Bone marrow (tissue), 2 donors: Measurements from ENCODE around the gene ADK.
"Not testable (repeated sequence)": the region's sequence is repeated elsewhere in the genome, so short reads cannot be mapped to it uniquely, and the experiment has no call there.

Experiments
- DNase-seq, 2 donors: peaks; one replicate each; lab custom pipeline; 2025; lab: John Stamatoyannopoulos, UW

ADK gene

DNA sequence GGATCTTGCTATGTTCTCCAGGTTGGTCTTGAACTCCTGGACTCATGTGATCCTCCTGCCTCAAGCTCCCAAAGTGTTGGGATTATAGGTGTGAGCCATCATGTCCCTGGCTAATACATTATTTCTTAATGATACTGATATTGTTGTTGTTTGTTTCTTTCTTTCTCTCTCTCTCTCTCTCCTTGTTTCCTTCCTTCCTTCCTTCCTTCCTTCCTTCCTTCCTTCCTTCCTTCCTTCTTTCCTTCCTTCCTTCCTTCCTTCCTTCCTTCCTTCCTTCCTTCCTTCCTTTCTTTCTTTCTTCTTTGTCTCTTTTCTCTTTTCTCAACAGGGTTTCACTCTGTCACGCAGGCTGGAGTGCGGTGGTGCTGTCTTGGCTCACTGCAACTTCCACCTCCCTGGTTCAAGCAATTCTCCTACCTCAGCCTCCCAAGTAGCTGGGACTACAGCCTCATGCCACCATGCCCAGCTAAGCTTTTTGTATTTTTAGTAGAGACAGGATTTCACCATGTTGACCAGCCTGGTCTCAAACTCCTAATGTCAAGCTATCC is 149.1 kb downstream of the ADK start:
- DNase-seq, result not testable (repeated sequence)

DNA sequence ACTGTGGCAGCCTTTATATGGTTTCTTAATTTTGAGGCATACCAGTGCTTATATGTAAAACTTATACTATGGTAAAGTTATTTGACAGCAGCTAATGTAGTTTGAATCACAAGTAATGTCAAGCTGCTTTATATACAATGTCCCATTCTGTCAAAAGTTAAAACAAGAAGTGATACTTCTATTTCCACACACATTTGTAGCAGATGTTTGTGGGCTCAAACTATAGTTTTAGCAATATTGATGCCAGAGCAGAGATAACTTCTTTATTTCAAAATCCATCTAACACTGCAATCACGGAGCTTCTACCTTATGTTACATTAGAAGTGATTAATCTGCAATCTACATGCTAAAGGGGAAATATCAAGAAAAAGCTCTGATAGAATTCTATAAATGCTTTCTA is 149.6 kb downstream of the ADK start:
- DNase-seq, result no peak

DNA sequence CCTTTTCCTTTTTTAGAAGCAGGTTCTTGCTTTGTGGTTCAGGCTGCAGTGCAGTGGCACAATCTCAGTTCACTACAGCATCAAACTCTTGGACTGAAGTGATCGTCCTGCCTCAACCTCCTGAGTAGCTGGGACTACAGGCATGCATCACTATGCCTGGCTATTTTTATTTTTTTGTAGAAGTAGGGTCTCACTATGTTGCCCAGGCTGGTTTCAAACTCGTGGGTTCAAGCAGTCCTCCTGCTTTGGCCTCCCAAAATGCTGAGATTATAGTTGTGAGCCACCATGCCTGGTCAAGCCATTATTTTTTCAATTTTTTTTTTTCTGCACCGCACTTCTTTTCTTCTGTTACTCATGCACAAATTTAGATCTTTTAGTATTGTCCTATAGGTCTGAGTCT is 154.7 kb downstream of the ADK start:
- DNase-seq, result no peak

DNA sequence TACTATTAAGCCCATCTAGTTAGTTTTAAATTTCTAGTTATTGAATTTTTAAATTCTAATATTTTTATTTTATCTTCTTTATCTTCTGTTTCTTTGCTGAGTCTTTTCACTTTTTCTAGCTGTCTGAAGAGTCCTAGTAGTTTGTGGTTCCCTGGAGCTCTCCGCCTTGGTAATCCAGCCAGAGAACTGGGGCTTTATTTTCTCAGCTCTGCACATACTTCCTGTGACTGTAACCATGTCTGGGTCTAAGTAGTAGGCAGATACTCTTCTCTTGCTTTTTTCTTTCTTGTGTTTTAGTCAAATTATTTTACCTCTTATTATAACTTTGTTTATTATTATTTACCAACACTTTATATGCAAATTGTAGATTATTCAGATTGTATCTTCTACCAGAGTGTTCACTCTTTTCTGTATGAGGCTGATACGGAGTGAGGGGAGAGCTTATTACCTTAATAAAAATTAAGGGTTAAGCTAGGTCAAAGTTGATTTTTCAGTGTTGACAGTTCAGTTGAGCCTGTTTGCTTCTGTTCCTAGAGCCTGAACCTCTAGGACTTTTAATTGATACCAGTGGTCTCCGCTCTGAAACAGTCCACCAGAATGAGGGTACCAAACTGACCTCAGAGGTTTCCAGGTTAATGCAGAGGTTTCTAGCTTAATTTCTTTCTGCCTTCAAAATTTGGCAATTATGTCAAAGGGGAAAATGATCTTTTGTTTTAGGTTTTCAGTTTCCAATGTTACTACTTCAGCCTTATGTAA is 155.4 kb downstream of the ADK start:
- DNase-seq, result no peak

DNA sequence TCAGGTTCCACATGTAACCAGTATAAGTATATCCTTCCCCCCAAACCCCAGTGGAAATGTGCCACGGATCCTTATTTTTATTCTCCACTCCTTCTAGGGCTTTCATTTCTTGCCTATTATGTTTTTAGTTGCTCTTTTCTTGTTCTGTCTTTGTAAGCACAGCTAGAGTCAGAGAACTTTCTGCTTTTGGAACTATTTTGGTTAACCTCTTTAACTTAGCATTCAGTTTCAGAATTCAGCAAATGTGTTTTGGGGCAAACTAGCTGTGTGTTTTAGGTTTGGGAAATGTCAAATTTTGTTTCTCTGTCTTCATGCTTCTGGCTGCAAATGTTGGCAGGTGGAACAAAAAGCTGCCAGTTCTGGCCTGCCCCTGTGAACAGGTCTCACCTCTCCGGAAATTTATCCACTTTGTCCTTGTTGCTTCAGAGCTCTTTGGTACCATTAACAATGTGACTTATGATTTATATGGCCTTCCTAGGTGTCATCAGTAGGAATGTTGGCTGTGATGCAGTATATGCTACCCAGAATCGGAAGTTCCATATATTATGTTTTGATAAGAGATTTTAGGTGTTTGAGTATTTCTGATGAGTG is 156.1 kb downstream of the ADK start:
- DNase-seq, result no peak

DNA sequence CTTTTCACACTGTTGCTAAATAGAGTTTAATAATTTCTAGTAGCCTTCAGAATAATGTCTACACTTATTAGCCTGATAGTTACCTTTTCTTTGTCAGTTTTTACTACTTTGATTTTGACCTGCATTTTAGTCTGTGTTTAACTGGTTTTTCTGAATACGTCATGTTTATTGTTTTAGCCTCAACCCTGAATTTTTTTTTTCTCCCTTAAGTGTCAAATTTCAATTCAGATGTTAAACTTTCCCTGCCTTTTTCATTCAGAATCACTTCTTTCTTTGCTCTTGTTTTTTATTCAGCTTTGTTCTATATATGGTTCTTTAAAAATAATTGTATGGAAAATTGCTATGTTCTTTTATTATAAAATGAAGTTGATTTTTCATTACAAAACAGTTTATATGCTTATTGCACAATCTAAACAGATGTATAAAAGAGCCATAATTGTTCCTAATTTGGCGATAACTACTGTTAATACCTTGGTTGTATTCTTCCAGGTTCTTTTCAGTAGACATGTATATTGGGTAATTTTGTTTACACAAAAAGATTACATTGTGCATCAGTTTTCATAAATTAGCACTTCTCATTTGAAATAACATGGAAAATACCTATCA is 159.7 kb downstream of the ADK start:
- DNase-seq, result no peak

DNA sequence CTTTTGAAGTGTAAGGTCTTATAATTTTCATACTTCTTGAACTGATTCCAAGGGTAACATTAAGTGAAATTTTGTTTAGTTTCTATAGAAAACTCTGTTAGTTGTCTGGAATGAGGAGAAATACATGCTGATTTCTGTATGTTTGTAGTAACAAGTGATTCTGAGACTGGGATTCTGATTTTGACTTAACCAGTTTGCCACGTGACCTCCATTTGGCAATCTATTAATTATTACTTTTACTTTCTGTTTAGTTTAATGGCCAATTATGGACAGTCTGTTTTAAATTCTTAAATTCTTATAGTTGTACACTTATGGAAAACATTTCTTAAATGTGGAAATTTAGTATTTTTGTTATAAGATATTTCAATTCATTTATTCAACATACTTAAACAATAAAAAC is 163.1 kb downstream of the ADK start:
- no peak for DNase-seq

DNA sequence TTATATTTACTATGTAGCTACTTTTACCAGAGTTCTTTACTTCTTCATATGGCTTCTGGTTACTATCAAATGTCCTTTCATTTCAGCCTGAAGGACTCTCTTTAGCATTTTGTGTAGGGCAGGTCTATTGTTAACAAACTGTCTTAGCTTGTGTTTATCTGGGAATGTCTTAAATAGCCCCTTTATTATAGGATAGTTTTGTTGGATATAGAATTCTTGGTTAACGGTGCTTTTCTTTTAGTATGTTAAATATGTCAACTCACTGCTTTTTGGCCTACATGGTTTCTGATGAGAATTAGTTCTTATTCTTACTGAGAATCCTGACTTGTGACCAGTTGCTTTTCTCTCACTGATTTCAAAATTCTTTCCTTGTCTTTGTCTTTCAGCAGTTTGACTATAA is 169.0 kb downstream of the ADK start:
- DNase-seq, result no peak

DNA sequence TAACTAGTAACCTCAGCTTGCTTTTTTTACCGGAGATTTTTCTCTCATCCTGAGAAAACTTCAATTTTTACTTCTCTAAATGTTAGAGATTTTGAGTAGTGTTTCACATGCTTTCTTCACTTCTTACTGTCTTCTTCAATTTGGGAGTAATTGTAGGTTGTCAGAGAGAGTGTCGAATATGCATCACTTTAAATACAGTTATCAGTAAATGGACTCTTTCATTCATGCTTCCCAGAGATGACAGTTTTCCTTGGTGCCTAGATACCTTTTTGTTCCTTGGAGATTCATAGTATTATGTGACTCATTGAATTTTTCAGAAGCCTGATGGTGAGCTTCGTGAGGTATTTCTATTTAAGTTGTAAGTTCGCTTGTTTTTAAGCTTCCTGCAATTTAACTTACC is 169.7 kb downstream of the ADK start:
- no peak for DNase-seq

DNA sequence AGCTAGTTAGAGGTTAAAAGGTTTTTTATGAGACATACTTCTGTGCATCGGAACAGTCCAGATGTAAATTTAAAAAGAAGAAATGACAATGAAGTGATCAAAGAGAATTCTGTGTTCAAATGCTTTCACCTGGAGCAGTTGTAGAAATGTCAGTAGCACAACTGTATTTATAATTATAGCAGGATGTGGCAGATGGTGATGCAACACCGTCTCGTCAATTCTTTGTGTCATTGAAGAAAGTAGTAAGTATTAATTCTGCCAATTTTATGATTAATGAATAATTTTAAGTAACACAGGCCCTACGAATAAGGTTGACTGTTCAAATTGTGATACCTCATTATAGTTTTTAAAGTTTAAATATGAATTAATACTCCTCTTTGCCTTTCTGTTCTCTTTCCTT is 171.1 kb downstream of the ADK start:
- DNase-seq, result no peak

DNA sequence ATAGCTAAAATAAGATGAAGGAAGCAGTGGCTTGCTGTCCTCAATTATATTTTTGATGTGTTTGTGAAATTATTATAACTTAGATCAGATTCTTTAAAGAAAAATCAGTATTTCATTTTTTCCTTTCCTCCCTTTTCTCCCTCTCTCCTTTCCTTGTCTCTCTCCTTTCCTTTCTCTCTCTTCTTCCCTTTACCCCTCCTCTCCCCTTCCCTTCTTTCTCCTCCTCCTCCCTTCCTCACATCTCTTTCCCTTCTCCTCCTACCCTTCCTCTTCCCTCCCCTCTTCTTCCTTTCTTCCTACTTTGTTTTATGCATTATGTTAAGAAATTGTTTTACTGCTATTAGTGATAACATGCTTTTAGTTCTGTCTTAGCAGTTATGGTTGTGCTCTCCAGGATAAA is 171.5 kb downstream of the ADK start:
- no peak for DNase-seq

DNA sequence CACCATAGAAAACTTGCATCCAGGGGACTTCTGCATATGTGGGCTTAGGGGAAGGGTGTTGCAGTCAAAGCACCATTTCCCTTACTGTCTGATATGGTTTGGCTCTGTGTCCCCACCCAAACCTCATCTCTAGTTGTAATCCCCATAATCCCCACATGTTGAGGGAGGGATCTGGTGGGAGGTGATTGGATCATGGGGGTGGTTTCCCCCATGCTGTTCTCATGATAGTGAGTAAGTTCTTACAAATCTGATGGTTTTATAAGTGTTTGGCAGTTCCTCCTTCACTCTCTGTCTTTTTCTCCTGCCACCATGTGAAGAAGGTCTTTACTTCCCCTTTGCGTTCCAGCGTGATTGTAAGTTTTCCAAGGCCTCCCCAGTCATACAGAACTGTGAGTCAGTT is 177.4 kb downstream of the ADK start:
- peak; percentile 8 to 50 for DNase-seq

DNA sequence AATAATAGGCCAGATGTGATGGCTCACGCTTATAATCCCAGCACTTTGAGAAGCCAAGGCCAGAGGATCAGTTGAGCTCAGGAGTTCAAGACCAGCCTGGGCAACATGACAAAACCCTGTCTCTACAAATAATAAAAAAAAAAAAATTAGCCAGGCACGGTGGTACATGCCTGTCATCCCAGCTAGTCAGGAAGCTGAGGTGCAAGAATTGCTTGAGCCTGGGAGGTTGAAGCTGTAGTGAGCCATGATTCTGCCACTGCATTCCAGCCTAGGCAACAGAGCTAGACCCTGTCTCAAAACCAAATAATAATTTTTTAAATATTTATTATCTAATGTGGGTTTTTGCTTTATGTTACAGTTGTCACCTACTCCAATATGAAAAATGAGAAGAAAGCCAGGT is 178.9 kb downstream of the ADK start:
- no peak for DNase-seq

DNA sequence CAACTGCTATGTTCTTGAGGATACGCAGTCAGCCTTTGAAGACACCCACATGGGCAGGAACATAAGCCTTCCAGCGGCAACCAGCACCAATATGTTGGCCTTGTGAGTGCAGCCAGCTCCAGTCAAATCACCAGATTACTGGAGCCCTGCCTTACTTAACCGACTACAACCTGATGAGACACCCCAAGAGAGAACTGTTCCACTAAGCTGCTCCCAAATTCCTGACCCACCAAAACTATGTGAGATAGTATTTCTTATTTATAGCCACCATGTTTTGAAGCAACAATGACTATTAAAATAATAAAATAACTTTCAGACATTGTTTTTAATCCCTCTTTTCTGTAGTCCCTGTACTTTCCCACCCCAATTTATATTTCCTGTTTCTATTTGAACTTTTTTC is 179.6 kb downstream of the ADK start:
- no peak for DNase-seq

DNA sequence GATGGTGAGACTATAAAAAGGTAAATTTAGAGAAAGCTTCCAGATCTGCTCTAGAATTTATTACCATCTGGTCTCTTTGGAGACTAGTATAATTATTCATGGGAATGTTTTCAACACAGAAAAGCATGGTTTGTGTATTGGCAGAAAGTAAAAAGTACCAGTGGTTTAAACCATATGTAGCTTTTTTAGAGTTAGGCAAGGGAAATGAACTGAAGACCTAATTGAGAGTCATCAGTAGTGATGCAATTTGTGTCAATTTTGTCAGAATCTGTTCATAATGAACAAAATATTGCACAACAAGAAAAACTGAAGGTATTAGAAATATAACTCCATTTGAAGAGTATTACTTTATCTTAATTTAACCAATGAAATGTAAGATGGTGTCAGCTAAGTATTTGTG is 181.4 kb downstream of the ADK start:
- DNase-seq, result no peak

DNA sequence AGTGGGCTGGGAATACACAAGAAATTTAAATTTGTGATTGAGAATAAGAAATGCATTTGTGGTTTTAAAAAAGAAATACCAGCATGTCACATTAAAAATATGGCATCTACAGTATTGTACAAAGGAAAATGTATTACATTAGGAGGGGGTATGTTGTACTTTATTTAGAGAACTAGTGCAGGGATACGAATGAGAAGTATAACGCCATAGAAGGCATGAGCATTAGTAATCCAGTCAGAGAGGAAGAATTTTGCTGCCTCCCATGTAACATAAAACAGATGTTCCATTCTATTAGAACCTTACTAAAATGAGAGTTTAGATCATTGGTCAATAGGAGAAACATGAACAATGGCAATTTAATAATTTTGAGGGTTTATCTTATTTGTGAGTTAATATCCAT is 182.2 kb downstream of the ADK start:
- no peak for DNase-seq

DNA sequence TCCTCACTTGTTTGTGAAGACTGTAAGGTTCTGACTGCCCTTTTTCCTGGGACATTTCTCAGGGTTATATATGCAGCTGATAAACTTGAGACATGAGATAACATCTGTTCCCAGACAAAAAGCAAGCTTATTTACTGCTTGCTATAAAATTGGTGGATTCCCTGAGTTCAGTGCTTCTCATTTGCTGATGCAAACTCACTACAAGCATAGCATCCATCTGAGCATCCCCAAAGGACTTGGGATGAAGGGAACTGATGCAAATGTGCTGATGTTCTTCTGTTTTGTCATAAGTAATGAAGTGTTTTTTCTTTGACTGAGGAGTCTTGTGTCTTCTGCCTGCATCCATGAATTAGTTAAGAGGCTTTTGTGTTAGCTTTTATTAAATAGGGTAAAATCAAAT is 183.2 kb downstream of the ADK start:
- no peak for DNase-seq

DNA sequence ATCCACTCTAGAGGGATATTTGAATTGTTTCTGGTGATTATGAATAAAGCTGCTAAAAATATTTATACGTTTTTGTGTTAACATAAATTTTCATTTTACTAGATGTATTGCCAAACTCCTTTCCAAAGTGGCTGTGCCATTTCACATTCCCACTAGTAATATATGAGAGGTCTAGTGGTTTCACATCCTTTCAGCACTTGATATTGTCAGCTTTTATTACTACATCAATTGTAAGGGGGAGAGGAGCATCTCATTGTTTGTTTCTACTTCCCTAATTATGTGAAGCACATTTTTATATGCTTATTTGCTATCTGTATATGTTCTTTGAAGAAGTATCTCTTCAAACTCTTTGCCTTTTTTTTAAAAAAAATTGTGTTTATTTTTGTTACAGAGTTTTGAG is 184.5 kb downstream of the ADK start:
- DNase-seq, result no peak

DNA sequence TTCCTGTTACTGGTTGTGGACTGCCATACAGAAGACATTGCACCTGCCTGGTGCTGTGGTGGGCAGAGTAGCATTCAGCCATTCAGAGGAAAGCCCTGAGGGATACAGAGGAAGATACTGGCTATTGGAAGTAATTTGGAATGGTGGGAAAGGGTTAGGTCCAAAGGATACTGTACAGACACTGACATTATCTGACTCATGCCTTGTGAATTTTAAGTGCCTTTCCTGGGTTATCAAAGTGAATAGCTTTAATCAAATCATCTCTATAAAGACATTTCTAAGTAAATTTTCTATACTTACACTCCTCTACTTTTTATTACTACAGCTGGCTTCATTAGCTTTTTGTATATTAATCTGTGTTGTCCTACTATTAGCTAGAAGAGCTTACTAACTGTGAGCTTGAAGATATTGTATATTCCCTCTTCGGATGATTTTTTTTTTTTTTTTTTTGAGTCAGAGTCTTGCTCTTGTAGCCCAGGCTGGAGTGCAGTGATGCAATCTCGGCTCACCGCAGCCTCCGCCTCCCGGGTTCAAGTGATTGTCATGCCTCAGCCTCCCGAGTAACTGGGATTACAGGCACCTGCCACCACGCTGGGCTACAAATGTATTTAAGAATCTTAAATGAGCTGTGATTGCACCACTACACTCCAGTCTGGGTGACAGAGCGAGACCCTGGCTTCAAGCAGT is 186.5 kb downstream of the ADK start:
- no peak for DNase-seq

DNA sequence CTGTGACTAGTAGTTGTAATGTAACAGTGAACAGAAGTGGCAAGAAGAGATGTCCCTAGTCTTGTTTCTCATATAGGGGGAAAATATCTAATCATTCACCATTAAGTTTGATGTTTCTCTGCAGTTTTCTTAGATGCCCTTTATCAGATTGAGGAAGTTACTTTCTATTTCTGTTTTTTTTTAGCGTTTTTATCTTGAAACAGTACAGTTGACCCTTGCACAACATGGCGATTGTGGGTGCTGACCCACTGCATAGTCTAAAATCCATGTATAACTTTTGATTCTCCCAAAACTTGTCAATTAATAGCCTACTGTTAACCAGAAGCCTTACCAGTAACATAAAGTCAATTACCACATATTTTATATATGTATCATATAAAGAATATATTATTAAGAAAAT is 192.0 kb downstream of the ADK start:
- DNase-seq, result no peak

DNA sequence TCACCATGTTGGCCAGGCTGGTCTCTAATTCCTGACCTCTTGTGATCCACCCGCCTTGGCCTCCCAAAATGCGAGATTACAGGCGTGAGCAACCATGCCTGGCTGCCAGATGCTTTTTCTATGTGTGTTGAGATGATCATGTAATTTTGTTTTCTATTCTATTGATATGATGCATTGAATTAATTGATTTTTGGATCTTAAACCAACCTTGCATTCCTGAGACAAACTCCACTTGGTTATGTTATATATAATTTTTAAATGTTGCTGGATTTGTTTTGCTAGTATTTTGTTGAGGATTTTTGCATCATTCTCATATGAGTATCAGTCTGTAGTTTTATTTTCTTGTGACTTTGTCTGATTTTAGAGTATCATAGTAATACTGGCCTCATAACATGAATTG is 192.8 kb downstream of the ADK start:
- no peak for DNase-seq

DNA sequence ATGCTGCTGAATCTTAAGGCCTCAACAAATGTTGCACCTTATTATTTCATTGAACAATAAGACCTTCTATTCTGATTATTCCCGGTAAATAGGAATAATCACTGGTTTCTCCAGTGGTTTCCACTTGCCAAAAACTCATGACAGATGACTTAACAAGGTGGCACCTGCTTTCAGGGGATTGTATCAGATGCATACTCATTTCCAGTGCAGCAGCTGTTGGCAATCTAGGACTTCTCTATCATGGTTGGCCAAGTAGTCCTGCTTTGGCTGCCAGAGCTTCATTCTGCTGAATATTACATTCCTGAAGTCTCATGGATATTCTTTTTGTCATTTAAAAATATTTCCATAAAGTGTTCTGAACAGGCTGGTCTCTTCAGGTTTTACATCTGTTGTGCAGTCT is 193.3 kb downstream of the ADK start:
- DNase-seq, result no peak

DNA sequence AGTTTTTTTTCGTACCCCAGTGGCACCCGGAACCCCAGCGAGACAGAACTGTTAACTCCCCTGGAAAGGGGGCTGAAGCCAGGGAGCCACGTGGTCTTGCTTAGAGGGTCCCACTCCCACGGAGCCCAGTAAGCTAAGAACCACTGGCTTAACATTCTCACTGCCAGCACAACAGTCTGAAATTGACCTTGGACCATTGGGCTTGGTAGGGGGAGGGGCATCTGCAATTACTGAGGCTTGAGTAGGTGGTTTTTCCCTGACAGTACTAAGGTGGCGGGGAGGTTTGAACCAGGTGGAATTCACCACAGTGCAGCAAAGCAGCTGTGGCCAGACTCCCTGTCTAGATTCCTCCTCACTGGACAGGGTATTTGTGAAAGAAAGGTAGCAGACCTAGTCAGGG is 196.5 kb downstream of the ADK start:
- no peak for DNase-seq
